Liver (tissue), 9 donors: ENCODE measurements around the gene PLAC8. TPM values are rescaled to one million over a fixed set of nuclear protein-coding genes. Genes with fewer than 3 reads are reported as not detected.

Experiments
- DNase-seq: peaks from one replicate; pipeline ENCODE4 v3.0.0-alpha.2; 2017; ENCODE audit warnings: low spot score
- H3K27ac ChIP-seq, 2 donors: one replicate each; pipeline ENCODE4 v1.7.0; 2013; ENCODE audit warnings: inconsistent platforms in 2 of 2, low read length in 2 of 2, control low read depth in 1 of 2, low read depth in 1 of 2, mild to moderate bottlenecking in 1 of 2
- H3K27me3 ChIP-seq, 4 donors: one replicate each; pipeline versions ENCODE4 v1.6.1 to v1.7.0; 2013; ENCODE audit warnings: low read length in 3 of 4, inconsistent platforms in 1 of 4, mild to moderate bottlenecking in 1 of 4, moderate library complexity in 1 of 4; ENCODE audit not compliant: control insufficient read depth in 4 of 4, insufficient read depth in 4 of 4
- H3K36me3 ChIP-seq, 4 donors: one replicate each; pipeline versions ENCODE4 v1.6.1 to v1.7.0; 2013; ENCODE audit warnings: low read length in 3 of 4, mild to moderate bottlenecking in 3 of 4, low read depth in 1 of 4, moderate library complexity in 1 of 4; ENCODE audit not compliant: control insufficient read depth in 4 of 4, insufficient read depth in 3 of 4
- H3K4me1 ChIP-seq, 4 donors: one replicate each; pipeline versions ENCODE4 v1.6.1 to v1.7.0; 2013; ENCODE audit warnings: low read length in 3 of 4, mild to moderate bottlenecking in 3 of 4, moderate library complexity in 1 of 4; ENCODE audit not compliant: control insufficient read depth in 4 of 4, insufficient read depth in 4 of 4
- H3K4me3 ChIP-seq, 3 donors: one replicate each; pipeline versions ENCODE4 v1.6.1 to v1.7.0; 2013; ENCODE audit warnings: low read length in 3 of 3, control low read depth in 1 of 3, low read depth in 1 of 3, mild to moderate bottlenecking in 1 of 3
- H3K9ac ChIP-seq, 2 donors: one replicate each; pipeline ENCODE4 v1.7.0; 2013; ENCODE audit warnings: low read length in 2 of 2, mild to moderate bottlenecking in 2 of 2, moderate library complexity in 2 of 2, control low read depth in 1 of 2, low read depth in 1 of 2
- H3K9me3 ChIP-seq, 4 donors: one replicate each; pipeline versions ENCODE4 v1.6.1 to v1.7.0; 2013; ENCODE audit warnings: low read length in 3 of 4; ENCODE audit not compliant: control insufficient read depth in 4 of 4
- ATF3 ChIP-seq: IDR thresholded peaks from 2 replicates; pipeline ENCODE4 v1.6.1; 2016; ENCODE audit warnings: antibody characterized with exemption
- CTCF ChIP-seq: fragments of 150-350 bp; IDR thresholded peaks from 2 replicates; pipeline ENCODE4 v1.5.1; 2017; ENCODE audit warnings: improper control_type of control experiment, low read depth, low read length; ENCODE audit not compliant: missing input control
- EGR1 ChIP-seq, 2 donors: IDR thresholded peaks; 2 replicates each; pipeline ENCODE4 v1.6.1; 2016 to 2018; ENCODE audit warnings: antibody characterized with exemption in 2 of 2, low read depth in 2 of 2
- FOXA1 ChIP-seq: IDR thresholded peaks from 2 replicates; pipeline ENCODE4 v1.6.1; 2016; ENCODE audit warnings: antibody characterized with exemption
- FOXA2 ChIP-seq: IDR thresholded peaks from 2 replicates; pipeline ENCODE4 v1.6.1; 2016; ENCODE audit warnings: antibody characterized with exemption
- GABPA ChIP-seq, 2 donors: IDR thresholded peaks in 1 of 2; conservative IDR thresholded peaks in 1 of 2; 2 replicates each; pipeline ENCODE4 v1.6.1; 2016; ENCODE audit warnings: antibody characterized with exemption in 2 of 2, mild to moderate bottlenecking in 1 of 2, moderate library complexity in 1 of 2
- HNF4A ChIP-seq, 2 donors: conservative IDR thresholded peaks; 2 replicates each; pipeline ENCODE4 v1.6.1; 2016; ENCODE audit warnings: antibody characterized with exemption in 2 of 2, mild to moderate bottlenecking in 2 of 2
- HNF4G ChIP-seq: IDR thresholded peaks from 2 replicates; pipeline ENCODE4 v1.6.1; 2016; ENCODE audit warnings: antibody characterized with exemption
- JUND ChIP-seq, 2 donors: IDR thresholded peaks; 2 replicates each; pipeline ENCODE4 v1.6.1; 2016; ENCODE audit warnings: antibody characterized with exemption in 2 of 2
- MAX ChIP-seq: IDR thresholded peaks from 2 replicates; pipeline ENCODE4 v1.6.1; 2016; ENCODE audit warnings: antibody characterized with exemption
- NR2F2 ChIP-seq: IDR thresholded peaks from 2 replicates; pipeline ENCODE4 v1.6.1; 2016; ENCODE audit warnings: antibody characterized with exemption
- RAD21 ChIP-seq, 2 donors: IDR thresholded peaks; 2 replicates each; pipeline ENCODE4 v1.6.1; 2016; ENCODE audit warnings: antibody characterized with exemption in 2 of 2, mild to moderate bottlenecking in 2 of 2
- REST ChIP-seq: IDR thresholded peaks from 2 replicates; pipeline ENCODE4 v1.6.1; 2016; ENCODE audit warnings: antibody characterized with exemption, mild to moderate bottlenecking
- RXRA ChIP-seq, 2 donors: IDR thresholded peaks; 2 replicates each; pipeline ENCODE4 v1.6.1; 2017 to 2018; ENCODE audit warnings: antibody characterized with exemption in 2 of 2, mild to moderate bottlenecking in 1 of 2
- SP1 ChIP-seq: IDR thresholded peaks from 2 replicates; pipeline ENCODE4 v1.6.1; 2018; ENCODE audit warnings: antibody characterized with exemption, mild to moderate bottlenecking
- TAF1 ChIP-seq: conservative IDR thresholded peaks from 2 replicates; pipeline ENCODE4 v1.6.1; 2016; ENCODE audit warnings: antibody characterized with exemption, mild to moderate bottlenecking
- YY1 ChIP-seq: IDR thresholded peaks from 2 replicates; pipeline ENCODE4 v1.6.1; 2016; ENCODE audit warnings: antibody characterized with exemption, mild to moderate bottlenecking
- ZBTB33 ChIP-seq: IDR thresholded peaks from 2 replicates; pipeline ENCODE4 v1.6.1; 2016; ENCODE audit warnings: antibody characterized with exemption
- WGBS: extraction: QIAGEN DNeasy Blood & Tissue Kit; methylation state at CpG from one replicate; pipeline ENCODE4 v1.1.7; 2013; 5-methylcytosine and 5-hydroxymethylcytosine counted together
- polyA plus RNA-seq, 2 donors: library from polyadenylated mRNA; stranded (reverse) in 1 of 2; unstranded in 1 of 2; fragments of 200-250 nt in 1 of 2; fragments of >200 nt in 1 of 2; fragmentation: Nextera tagmentation in 1 of 2; extraction: Ambion mirVana in 1 of 2; gene quantifications; one replicate each; pipeline versions ENCODE4 v1.2.1 to v1.2.3, GENCODE V29; 2013 to 2015
- total RNA-seq, 2 donors: library from RNA; depleted of rRNA; stranded (reverse); fragments of >200 nt; gene quantifications; one replicate each; pipeline ENCODE4 v1.2.3, GENCODE V29; 2014
- donor health status: healthy.
- donor health status: healthy.
- donor health status: healthy.
- donor health status: healthy.
- donor health status: healthy.

PLAC8 gene
- total and polyA plus RNA-seq, 4 donors = 8.1 to 63.2 (median 14.2) TPM

- DNase-seq = no peak
- Histone ChIP-seq H3K27me3 (no peaks in the 10 kb centered on the region), H3K4me1 (no peaks in the 10 kb centered on the region), H3K36me3 (peaks cover 4 to 8% (median 6%) of the 10 kb centered on the region in 4 donors), H3K9ac (no peak overlapping the region), H3K9me3 (no peaks in the 10 kb centered on the region), H3K27ac (no peak overlapping the region), H3K4me3 (no peak overlapping the region)
- WGBS = 90% methylated on average over 6 of the region's 6 CpGs
- TF ChIP-seq EGR1 (IDR thresholded peaks at IDR 0.05; ENCODE audit: low read depth in 2 of 2) = no peak
- TF ChIP-seq FOXA1 = no peak
- TF ChIP-seq GABPA (IDR thresholded peaks at IDR 0.05 in 1 of 2, conservative IDR thresholded peaks at IDR 0.05 in 1 of 2) = no peak
- no peak for TF ChIP-seq MAX
- no peak for TF ChIP-seq ATF3
- no peak for TF ChIP-seq HNF4G
- TF ChIP-seq NR2F2 = no peak
- TF ChIP-seq RAD21 (IDR thresholded peaks at IDR 0.05) = no peak
- TF ChIP-seq REST = no peak
- no peak for TF ChIP-seq JUND (IDR thresholded peaks at IDR 0.05)
- TF ChIP-seq FOXA2 = no peak
- TF ChIP-seq YY1 = no peak
- TF ChIP-seq TAF1 = no peak
- TF ChIP-seq ZBTB33 = no peak
- no peak for TF ChIP-seq RXRA (IDR thresholded peaks at IDR 0.05)
- no peak for TF ChIP-seq HNF4A (conservative IDR thresholded peaks at IDR 0.05)
- no peak for TF ChIP-seq SP1
- no peak for TF ChIP-seq CTCF
Measured at GRCh38 chr4:83080561-83080960, 34.0 kb downstream of the PLAC8 start.
